Right lobe of liver (tissue), 6 donors: Measurements from ENCODE around the gene ATCAY. TPM values are rescaled to one million over a fixed set of nuclear protein-coding genes. Genes with fewer than 3 reads are reported as not detected.

Experiments used
- ATAC-seq, 4 donors: fragments of 200-7000 bp; cut with Tn5 transposase; one replicate each; pipeline ENCODE4 v1.9.1; 2020; ENCODE audit warnings: mild to moderate bottlenecking in 4 of 4, moderate library complexity in 4 of 4
- DNase-seq, 3 donors: peaks; one replicate each; pipeline ENCODE4 v3.0.0-alpha.2; 2020
- H3K27ac ChIP-seq, 3 donors: fragments of 200-600 bp; one replicate each; pipeline ENCODE4 v1.8.0; 2022
- H3K27me3 ChIP-seq, 2 donors: fragments of 200-600 bp; one replicate each; pipeline ENCODE4 v1.8.0; 2022
- H3K36me3 ChIP-seq, 4 donors: fragments of 200-600 bp; sonication (generic) in 1 of 4; one replicate each; pipeline versions ENCODE4 v1.5.1 to v1.8.0; 2017 to 2022; ENCODE audit warnings: control low read depth in 1 of 4
- H3K4me1 ChIP-seq, 4 donors: fragments of 200-600 bp; sonication (generic) in 1 of 4; one replicate each; pipeline versions ENCODE4 v1.5.1 to v1.8.0; 2017 to 2022; ENCODE audit warnings: control low read depth in 1 of 4
- H3K4me3 ChIP-seq, 3 donors: fragments of 200-600 bp; one replicate each; pipeline ENCODE4 v1.8.0; 2022
- H3K9me3 ChIP-seq, 4 donors: fragments of 200-600 bp; sonication (generic) in 1 of 4; one replicate each; pipeline versions ENCODE4 v1.5.1 to v1.8.0; 2017 to 2022; ENCODE audit warnings: control low read depth in 1 of 4
- POLR2A ChIP-seq: fragments of 450-650 bp; IDR thresholded peaks from one replicate; pipeline ENCODE4 v1.6.1; 2017; ENCODE audit warnings: antibody characterized with exemption, mild to moderate bottlenecking
- WGBS: methylation state at CpG from one replicate; pipeline ENCODE4 v1.1.6; 2018; ENCODE audit warnings: low coverage, low lambda C conversion rate; ENCODE audit not compliant: insufficient coverage; ENCODE audit errors: missing lambda C conversion rate; 5-methylcytosine and 5-hydroxymethylcytosine counted together
- intact Hi-C, 2 donors: fragments of 100-400 bp; cut with DNase I; formaldehyde crosslinking; loops; one replicate each; pipeline versions ENCODE4 v1.11.2 to v1.14.1; 2022
- total RNA-seq, 6 experiments: library from RNA; depleted of rRNA in 2 of 6; stranded (reverse); fragments of >200 nt in 2 of 6; fragmentation: NEBNext Ultra II Directional in 3 of 6; extraction: Animal tissue kit (Norgen Biotek cat#: 25700) in 3 of 6; gene quantifications; one replicate each; pipeline versions ENCODE4 v1.1.0 to v1.2.4, GENCODE V29; 2016 to 2023
- TF ChIP-seq, protein P1 (sequence below), 4 donors: fragments of 200-600 bp in 3 of 4; fragments of 450-650 bp in 1 of 4; IDR thresholded peaks; one replicate each; pipeline versions ENCODE4 v1.5.1 to v1.8.0; 2016 to 2022; ENCODE audit warnings: antibody characterized with exemption in 4 of 4, mild to moderate bottlenecking in 2 of 4
- donor health status: DM: no; HTN: yes; CAD: no.
- donor health status: DM: no; HTN: no; CAD: no.
- donor health status: DM: no; HTN: no; CAD: no.
- donor health status: DM: no; HTN: yes; CAD: no.
- donor health status: DM: no; HTN: yes; CAD: no.

ATCAY gene
- total RNA-seq, 6 experiments from 2014 or later = not detected

DNA sequence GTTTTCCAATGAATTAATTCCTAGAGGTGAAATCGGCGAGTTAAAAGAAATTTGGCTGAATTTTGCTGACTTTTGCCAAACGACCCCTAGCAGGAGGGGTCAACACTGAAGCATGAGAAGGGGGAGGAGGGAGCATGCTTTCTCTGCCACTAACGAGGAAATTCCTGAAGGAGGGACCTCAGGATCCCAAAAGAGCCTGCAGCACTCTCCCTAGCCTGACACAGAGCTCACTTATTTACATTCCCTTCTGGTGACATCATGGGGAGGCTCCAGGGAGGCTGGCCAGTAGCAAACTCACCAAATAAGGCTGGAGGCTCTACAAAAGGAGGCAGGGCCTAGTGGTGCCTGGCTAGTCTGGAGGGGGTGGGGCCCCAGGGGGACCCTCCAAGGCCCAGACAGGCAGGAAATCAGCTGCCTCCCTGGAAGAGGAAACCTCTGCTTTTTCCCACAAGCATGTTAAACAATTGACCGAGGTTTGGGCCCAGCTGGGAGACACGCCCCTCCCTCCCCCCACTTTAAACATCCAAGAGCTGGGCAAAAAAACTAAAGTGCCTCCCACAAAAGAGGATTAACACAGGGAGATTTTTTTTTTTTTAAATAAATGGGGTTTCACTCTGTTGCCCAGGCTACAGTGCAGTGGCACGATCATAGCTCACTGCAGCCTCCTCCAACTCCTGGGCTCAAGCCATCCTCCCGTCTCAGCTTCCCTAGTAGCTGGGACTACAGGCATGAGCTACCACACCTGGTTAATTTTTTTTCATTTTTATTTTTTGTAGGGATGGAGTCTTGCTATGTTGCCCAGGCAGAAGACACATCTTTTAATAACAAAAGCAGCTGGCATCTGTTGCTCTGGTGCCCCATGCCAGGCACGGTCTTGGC, 88.3 kb downstream of the ATCAY start:
- no peaks in the 10 kb centered on the region for H3K9me3 ChIP-seq
- intact Hi-C loops = no loop called here
- H3K27ac ChIP-seq = peak overlapping the region; percentile 88 to 91 (median 88)
- DNase-seq (peak; percentile 73 to 82 (median 75)), ATAC-seq (peak; percentile 57 to 77 (median 72))
- peaks cover 0 to 18% (median 7%) of the 10 kb centered on the region in 4 donors for H3K4me1 ChIP-seq
- TF ChIP-seq POLR2A = peak; percentile 47
- TF ChIP-seq, protein P1, sequence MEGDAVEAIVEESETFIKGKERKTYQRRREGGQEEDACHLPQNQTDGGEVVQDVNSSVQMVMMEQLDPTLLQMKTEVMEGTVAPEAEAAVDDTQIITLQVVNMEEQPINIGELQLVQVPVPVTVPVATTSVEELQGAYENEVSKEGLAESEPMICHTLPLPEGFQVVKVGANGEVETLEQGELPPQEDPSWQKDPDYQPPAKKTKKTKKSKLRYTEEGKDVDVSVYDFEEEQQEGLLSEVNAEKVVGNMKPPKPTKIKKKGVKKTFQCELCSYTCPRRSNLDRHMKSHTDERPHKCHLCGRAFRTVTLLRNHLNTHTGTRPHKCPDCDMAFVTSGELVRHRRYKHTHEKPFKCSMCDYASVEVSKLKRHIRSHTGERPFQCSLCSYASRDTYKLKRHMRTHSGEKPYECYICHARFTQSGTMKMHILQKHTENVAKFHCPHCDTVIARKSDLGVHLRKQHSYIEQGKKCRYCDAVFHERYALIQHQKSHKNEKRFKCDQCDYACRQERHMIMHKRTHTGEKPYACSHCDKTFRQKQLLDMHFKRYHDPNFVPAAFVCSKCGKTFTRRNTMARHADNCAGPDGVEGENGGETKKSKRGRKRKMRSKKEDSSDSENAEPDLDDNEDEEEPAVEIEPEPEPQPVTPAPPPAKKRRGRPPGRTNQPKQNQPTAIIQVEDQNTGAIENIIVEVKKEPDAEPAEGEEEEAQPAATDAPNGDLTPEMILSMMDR (IDR thresholded peaks at IDR 0.05) = no peak
- H3K27me3 ChIP-seq = no peaks in the 10 kb centered on the region
- H3K36me3 ChIP-seq = peaks cover 0 to 27% (median 3%) of the 10 kb centered on the region in 4 donors
- WGBS = 49% methylated on average over 9 of the region's 9 CpGs
- peak overlapping the region in 1 of 3 donors; percentile 7 for H3K4me3 ChIP-seq

DNA sequence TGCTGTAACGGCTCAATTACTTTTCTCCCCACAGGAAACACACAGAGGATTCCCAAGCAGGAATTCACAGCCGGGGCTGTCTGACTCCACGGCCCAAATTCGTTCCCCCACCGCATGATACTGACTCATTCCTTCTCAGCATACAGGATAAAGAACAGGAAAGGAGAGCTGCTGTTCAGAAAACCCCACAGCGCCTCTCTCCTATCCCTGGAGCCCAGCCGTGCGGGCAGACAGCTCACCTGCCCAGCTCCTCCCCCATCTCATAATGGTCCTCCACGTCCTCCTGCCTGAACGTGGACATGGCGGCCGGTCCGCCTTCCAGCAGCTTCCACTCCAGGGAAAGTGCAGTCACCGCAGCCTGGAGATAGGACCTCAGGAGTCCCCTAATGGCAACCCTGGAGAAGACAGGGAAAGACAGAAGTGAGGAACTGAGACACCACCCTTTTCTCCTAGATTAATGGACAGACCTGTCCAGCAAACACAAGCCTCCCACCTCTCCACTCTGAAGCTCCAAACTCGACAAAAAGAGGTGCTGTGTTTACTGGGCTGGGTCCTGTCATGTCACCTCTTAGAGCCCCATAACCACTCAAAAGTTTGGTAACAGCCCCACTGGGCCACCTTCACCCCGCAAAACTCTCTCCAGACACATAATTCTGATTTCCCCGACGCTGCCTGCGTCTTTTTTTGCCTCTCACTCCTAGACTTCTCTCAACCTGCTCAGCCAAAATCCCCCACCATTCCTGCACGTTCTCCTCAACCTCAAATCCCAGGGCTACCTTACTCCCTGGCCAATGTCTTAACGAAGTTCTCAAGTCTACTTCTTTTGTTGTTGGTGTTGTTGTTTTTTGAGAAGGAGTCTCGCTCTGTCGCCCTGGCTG, 89.2 kb downstream of the ATCAY start:
- Histone ChIP-seq H3K36me3 (peaks cover 0 to 21% (median 1%) of the 10 kb centered on the region in 4 donors), H3K4me1 (peaks cover 0 to 18% (median 7%) of the 10 kb centered on the region in 4 donors), H3K27me3 (no peaks in the 10 kb centered on the region), H3K9me3 (no peaks in the 10 kb centered on the region), H3K27ac (peak overlapping the region; percentile 88 to 91 (median 88)), H3K4me3 (peak overlapping the region; percentile 80 to 94 (median 83))
- 38% methylated on average over 15 of the region's 23 CpGs for WGBS
- TF ChIP-seq, protein P1 (IDR thresholded peaks at IDR 0.05) = no peak
- no peak for TF ChIP-seq POLR2A
- intact Hi-C loops = no loop called here
- ATAC-seq (peak in 1 of 4 donors; percentile 2), DNase-seq (peak in 1 of 3 donors; percentile 40)

DNA sequence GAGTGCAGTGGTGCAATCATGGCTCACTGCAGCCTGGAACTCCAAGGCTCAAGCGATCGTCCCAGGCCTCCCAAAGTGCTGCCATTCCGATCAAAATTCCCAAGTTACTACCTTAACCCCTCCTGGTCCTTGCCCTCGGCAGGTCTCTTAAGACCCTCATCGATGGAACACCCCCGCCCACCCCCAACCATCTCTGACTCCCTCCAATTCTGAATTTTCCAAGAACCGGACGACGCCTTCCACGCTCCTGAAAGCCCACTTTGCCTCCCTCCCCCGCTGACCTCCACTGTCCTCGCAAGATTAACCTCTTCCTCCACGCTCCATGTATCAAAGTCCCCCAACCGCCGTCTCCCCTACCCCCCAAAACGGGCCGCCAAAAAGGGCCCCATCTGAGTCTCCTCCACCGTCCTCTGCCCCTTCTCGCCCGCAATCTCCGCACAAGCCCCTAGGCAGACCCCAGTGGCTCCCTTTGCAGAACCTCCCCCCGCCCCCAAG, 89.9 kb downstream of the ATCAY start:
- WGBS = 2% methylated on average over 18 of the region's 22 CpGs
- ATAC-seq (no peak), DNase-seq (no peak)
- H3K4me1 ChIP-seq = peaks cover 0 to 18% (median 7%) of the 10 kb centered on the region in 4 donors
- H3K27ac ChIP-seq = peak overlapping the region; percentile 88 to 91 (median 88)
- intact Hi-C loops = no loop called here
- peak overlapping the region; percentile 80 to 94 (median 83) for H3K4me3 ChIP-seq
- no peaks in the 10 kb centered on the region for H3K9me3 ChIP-seq
- no peak for TF ChIP-seq POLR2A
- TF ChIP-seq, protein P1 (IDR thresholded peaks at IDR 0.05) = no peak
- peaks cover 0 to 22% (median 3%) of the 10 kb centered on the region in 4 donors for H3K36me3 ChIP-seq
- H3K27me3 ChIP-seq = no peaks in the 10 kb centered on the region
